ENCODE results near the gene SSC5D.

The SSC5D gene

GRCh38 chr19:55455576-55456235 is 32.5 kb upstream of the SSC5D start:
- DNase-seq (ENCODE audit: low spot score): no peak

DNA sequence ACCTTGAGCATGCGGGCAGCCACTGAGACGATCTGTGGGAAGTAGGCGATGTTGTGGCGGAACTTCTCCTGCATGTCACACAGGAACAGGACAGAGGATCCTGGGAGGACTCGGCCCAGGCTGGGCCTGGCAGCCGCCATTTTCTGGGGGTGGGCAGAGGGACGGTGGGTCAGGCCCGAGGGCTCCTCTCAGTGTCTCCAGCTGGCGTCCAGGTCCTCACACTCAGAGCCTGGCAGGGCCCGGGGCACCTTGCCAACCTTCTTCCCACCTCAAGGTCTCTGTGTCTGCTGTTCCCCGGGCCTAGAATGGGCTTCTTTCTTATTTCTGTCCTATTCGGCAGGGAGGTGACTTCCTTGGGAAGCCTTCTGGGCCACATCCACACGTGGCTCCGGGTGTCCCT is 31.9 kb upstream of the SSC5D start:
- no peak for DNase-seq (ENCODE audit: low spot score)

GRCh38 chr19:55457683-55458457 is 30.4 kb upstream of the SSC5D start:
- no peak for DNase-seq (ENCODE audit: low spot score)

GRCh38 chr19:55459551-55459949 is 28.7 kb upstream of the SSC5D start:
- no peak for DNase-seq (ENCODE audit: low spot score)

- DNase-seq (ENCODE audit: low spot score): no peak
Observed at GRCh38 chr19:55459950-55460657, 28.1 kb upstream of the SSC5D start.

GRCh38 chr19:55460670-55461258 is 27.5 kb upstream of the SSC5D start:
- DNase-seq (ENCODE audit: low spot score): peak; percentile 55

- DNase-seq (ENCODE audit: low spot score): peak; percentile 100
Observed at GRCh38 chr19:55461259-55461973, 26.8 kb upstream of the SSC5D start, which contains the start of gene ISOC2. ISOC2 (minus strand) TSS chr19:55461642; CDS start chr19:55456486, 5,156 bp downstream.

DNA sequence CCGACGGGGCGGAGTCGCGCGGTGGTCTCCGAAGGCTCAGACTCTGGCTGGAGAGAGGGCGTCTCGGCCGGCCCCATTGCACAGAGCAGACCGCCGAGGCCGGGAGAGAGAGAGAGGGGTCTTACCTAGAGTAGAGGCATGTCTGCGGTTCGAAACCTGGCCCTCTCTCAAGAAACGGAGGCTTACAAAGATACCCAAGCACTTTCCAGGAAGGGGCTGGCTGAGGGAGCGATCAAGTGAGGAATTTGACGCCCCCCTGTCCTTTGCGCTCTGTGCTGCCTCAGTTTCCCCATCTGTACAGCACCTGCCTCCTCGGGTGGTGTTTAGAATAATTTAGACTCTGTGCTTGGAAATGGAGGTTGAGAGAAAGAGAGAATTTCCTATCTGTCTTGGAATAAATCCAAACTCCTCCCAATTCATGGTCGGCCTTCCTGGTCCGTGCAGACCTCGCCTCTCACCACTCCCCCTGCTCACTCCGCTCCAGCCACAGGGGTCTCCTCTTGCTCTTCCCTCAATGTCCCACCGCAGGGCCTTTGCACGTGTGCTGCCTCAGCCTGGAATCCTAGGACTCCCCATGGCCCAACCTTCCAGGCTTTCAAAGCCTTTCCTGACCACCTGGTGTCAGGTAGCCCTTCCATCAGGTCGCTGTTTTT is 26.1 kb upstream of the SSC5D start:
- peak; percentile 35 for DNase-seq (ENCODE audit: low spot score)

- no peak for DNase-seq (ENCODE audit: low spot score)
Observed at GRCh38 chr19:55462722-55463121, 25.5 kb upstream of the SSC5D start.

DNA sequence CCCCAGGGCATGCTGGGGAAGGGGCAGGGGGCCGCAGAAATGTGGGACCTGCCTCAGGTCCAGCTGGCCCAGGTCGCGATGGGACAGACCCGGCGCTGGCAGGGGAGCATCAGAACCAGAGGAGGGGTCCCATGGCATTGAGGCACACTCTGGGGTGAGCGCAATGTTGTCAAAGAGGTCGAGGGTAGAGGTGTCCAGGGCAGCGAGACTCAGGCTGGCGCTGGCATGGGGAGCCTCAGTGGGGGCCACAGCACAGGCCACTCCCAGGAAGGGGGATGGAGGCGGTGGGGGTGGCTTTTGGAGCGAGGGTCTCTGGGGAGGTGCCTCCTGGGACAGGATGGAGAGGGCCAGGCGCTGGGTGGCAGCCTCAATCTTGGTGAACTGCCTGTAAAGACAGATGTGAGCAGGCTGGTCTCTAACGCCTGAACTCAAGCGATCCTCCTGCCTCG is 24.6 kb upstream of the SSC5D start:
- DNase-seq (ENCODE audit: low spot score): no peak

DNA sequence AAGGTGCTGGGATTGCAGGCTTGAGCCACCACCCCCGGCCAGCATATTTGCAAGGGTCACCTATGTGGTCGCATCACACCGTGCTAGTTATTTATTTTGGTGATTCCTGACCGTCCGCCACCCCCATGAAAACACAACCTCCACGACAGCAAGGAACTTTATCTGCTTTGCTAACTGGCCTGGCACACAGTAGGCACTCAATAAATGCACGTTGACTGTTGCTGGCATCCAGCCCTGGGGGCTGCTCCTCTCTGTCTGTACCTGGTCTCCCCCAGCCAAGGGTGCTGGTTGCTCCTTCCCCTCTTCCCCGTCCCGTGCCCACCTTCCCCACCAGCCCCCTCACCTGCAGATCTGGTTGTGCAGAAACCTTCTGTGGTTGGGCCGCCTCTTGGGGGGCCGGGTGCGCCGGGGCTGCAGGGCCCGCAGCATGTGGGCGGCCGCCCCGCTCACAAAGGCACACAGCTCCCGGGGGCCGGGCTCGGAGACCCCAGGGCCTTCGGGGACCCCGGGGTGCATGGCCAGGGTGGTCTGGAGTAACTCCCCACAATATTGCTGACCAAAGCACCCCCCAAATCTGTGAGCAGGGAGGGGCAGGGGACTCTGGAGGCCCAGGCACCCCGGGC is 24.1 kb upstream of the SSC5D start:
- no peak for DNase-seq (ENCODE audit: low spot score)

GRCh38 chr19:55464662-55465054 is 23.6 kb upstream of the SSC5D start, which contains the start of gene C19orf85:
C19orf85 (minus strand) TSS chr19:55464751; CDS start chr19:55464554, 197 bp downstream.
- no peak for DNase-seq (ENCODE audit: low spot score)

DNA sequence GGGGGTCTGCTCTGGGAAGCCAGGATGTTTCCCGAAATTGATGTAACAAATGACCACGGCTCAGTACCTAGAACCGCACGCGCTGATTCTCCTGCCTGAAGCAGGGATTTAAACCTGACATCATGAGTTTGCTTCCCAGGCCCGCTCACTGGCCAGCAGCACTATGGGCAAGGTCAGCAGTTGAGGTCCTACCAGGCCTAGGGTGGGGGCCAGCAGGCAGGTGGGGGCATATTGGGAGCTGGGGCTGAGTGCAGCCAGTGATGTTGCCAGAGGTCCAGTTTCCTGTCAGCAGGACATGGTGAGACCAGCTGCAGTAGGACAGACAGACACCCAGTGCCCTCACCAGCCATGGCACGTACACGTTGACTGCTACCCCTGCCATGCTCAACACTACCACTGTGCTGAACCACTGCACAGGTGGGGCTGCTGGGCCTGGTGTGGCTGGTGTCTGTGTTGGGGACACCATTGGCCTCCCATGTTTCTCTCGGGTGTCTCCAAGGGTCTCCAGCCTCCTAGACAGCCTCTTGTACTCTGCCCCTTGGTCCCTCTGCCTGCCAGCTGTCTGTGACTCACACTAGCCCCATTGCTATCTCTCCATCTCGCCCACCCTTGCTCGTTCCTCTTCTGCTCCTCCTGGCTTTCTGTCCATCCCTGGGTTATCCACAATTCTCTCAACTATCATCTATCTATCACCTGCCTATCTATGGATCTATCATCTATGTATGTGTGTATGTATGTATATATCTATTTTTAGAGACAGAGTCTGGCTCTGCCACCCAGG is 22.6 kb upstream of the SSC5D start:
- DNase-seq (ENCODE audit: low spot score): no peak

GRCh38 chr19:55466241-55466614 is 22.0 kb upstream of the SSC5D start:
- DNase-seq (ENCODE audit: low spot score): no peak

DNA sequence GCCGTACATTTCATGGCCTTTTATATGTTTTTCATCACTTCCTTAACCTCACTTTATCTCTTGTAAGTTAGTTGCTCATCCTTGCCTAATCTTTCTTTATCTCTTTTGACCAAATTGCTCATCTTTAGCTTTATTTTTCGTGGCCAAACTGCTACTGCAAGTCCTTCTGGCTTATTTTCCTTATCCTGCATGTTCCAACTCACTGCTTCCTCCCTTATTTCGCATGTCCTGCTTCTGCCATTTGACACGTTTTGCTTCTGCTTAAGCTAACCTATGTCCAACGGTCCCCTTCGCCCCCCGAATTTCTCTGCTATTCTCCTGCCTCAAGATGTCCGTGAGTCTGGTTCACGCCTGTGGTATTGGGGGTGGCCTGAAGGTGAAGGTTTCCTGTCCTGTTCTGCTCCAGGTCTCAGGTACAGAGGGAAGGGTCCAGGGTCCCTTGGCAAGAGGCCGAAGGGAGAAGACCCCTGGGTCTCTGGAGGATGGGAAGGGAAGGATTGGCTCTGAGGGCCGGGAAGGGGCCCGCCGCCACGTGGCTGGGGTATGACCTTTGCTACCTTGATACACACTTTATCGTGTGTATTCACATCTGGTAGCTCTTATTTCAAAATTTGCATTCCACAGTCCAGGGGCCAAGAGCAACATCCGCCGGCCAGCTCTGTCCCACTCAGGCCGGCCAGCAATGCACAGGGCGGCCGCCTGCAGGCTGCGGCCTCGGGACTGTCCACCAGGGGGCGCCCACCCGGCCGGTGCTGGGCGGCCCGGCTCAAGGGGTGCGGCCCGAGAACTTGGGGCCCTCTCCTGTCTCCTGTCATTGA is 20.8 kb upstream of the SSC5D start:
- peak; percentile 64 for DNase-seq (ENCODE audit: low spot score)

- no peak for DNase-seq (ENCODE audit: low spot score)
Observed at GRCh38 chr19:55468054-55468393, 20.2 kb upstream of the SSC5D start.

GRCh38 chr19:55471266-55471665 is 17.0 kb upstream of the SSC5D start:
- no peak for DNase-seq (ENCODE audit: low spot score)

- DNase-seq (ENCODE audit: low spot score): peak; percentile 76
Observed at GRCh38 chr19:55472463-55472862, 15.8 kb upstream of the SSC5D start.
